IMR-90 (cell line): ENCODE results near the gene YAF2. TPM values are rescaled to one million over a fixed set of nuclear protein-coding genes. Genes with fewer than 3 reads are reported as not detected.

Source experiments
- ATAC-seq: fragments of 200-7000 bp; cut with Tn5 transposase; 2 replicates; pipeline ENCODE4 v1.9.1; 2020; ENCODE audit warnings: low read depth, mild to moderate bottlenecking, moderate library complexity
- BruUV-seq: library from RNA; stranded (reverse); fragments of 400-500 nt; replicated peaks from 2 replicates; lab custom pipeline; 2021; lab: Mats Ljungman, UMichigan
- CTCF ChIA-PET: fragments of 300-600 bp; formaldehyde crosslinking; extraction: SDS; loops from one replicate; lab custom pipeline; 2021; ENCODE audit warnings: antibody characterized with exemption; lab: Yijun Ruan, JAX
- POLR2A ChIA-PET: fragments of 300-600 bp; sonication (Branson Sonifier 250); formaldehyde crosslinking; loops from one replicate; lab custom pipeline; 2022; ENCODE audit warnings: antibody characterized with exemption; ENCODE audit not compliant: unreplicated experiment; lab: Charles Lee
- DNase-seq: peaks from one replicate; pipeline ENCODE4 v3.0.0; 2013
- H2AFZ ChIP-seq: replicated peaks from 2 replicates; pipeline ENCODE3; 2013; ENCODE audit warnings: low read length, mild to moderate bottlenecking; ENCODE audit not compliant: poor library complexity
- H2AK5ac ChIP-seq: 2 replicates; pipeline ENCODE4 v1.6.1; 2013; ENCODE audit warnings: low read depth, low read length, inconsistent platforms
- H2AK9ac ChIP-seq: replicated peaks from 2 replicates; pipeline ENCODE3; 2013; ENCODE audit warnings: mild to moderate bottlenecking, low read depth, low read length, moderate library complexity; ENCODE audit not compliant: poor library complexity
- H2BK120ac ChIP-seq: 2 replicates; pipeline ENCODE4 v1.6.1; 2013; ENCODE audit warnings: low read depth, low read length, inconsistent platforms
- H2BK15ac ChIP-seq: 3 replicates; pipeline ENCODE4 v1.6.1; 2013; ENCODE audit warnings: low read depth, low read length, inconsistent platforms
- H2BK20ac ChIP-seq: 2 replicates; pipeline ENCODE4 v1.6.1; 2013; ENCODE audit warnings: low read depth, mild to moderate bottlenecking, inconsistent platforms, low read length, moderate library complexity
- H2BK5ac ChIP-seq: 2 replicates; pipeline ENCODE4 v1.6.1; 2013; ENCODE audit warnings: mild to moderate bottlenecking, low read depth, low read length, inconsistent platforms; ENCODE audit not compliant: poor library complexity, severe bottlenecking
- H3K14ac ChIP-seq: replicated peaks from 2 replicates; pipeline ENCODE4 v1.6.1; 2013; ENCODE audit warnings: low read depth, low read length, inconsistent platforms
- H3K18ac ChIP-seq: 2 replicates; pipeline ENCODE4 v1.6.1; 2013; ENCODE audit warnings: low read depth, low read length, control low read depth
- H3K23ac ChIP-seq: 2 replicates; pipeline ENCODE4 v1.6.1; 2013; ENCODE audit warnings: low read depth, low read length, inconsistent platforms
- H3K27ac ChIP-seq: 2 replicates; pipeline ENCODE4 v1.5.1; 2013; ENCODE audit warnings: mild to moderate bottlenecking, control low read depth, low read length; ENCODE audit not compliant: insufficient read depth
- H3K27me3 ChIP-seq: 2 replicates; pipeline ENCODE4 v1.6.1; 2013; ENCODE audit warnings: low read length; ENCODE audit not compliant: control insufficient read depth, insufficient read depth
- H3K36me3 ChIP-seq: 2 replicates; pipeline ENCODE4 v1.6.1; 2013; ENCODE audit warnings: low read length, mixed read lengths; ENCODE audit not compliant: control insufficient read depth, insufficient read depth
- H3K4ac ChIP-seq: 2 replicates; pipeline ENCODE4 v1.6.1; 2013; ENCODE audit warnings: low read depth, low read length, inconsistent platforms
- H3K4me1 ChIP-seq: 2 replicates; pipeline ENCODE4 v1.6.1; 2013; ENCODE audit warnings: low read length, mixed read lengths; ENCODE audit not compliant: control insufficient read depth, insufficient read depth
- H3K4me2 ChIP-seq: 2 replicates; pipeline ENCODE4 v1.6.1; 2013; ENCODE audit warnings: low read depth, mild to moderate bottlenecking, control low read depth, low read length, moderate library complexity
- H3K4me3 ChIP-seq: 2 replicates; pipeline ENCODE4 v1.5.1; 2013; ENCODE audit warnings: low read depth, mild to moderate bottlenecking, control low read depth, low read length, moderate library complexity; ENCODE audit not compliant: insufficient read depth
- H3K56ac ChIP-seq: 2 replicates; pipeline ENCODE4 v1.6.1; 2013; ENCODE audit warnings: low read length, inconsistent platforms; ENCODE audit not compliant: insufficient read depth; ENCODE audit errors: extremely low read depth
- H3K79me1 ChIP-seq, 2 experiments: 2 replicates each; pipeline ENCODE4 v1.6.1; 2013; ENCODE audit warnings: low read length in 2 of 2, inconsistent platforms in 1 of 2, low read depth in 1 of 2
- H3K9ac ChIP-seq: 2 replicates; pipeline ENCODE4 v1.6.1; 2013; ENCODE audit warnings: low read depth, low read length, control low read depth
- H3K9me1 ChIP-seq: 2 replicates; pipeline ENCODE4 v1.6.1; 2013; ENCODE audit warnings: low read length, inconsistent platforms; ENCODE audit not compliant: insufficient read depth
- H3K9me3 ChIP-seq: 2 replicates; pipeline ENCODE4 v1.6.1; 2013; ENCODE audit warnings: low read length; ENCODE audit not compliant: control insufficient read depth, insufficient read depth
- H4K20me1 ChIP-seq: 2 replicates; pipeline ENCODE4 v1.6.1; 2013; ENCODE audit warnings: low read length, inconsistent platforms; ENCODE audit not compliant: insufficient read depth
- H4K5ac ChIP-seq: 2 replicates; pipeline ENCODE4 v1.6.1; 2013; ENCODE audit warnings: mild to moderate bottlenecking, low read depth, low read length, control low read depth
- H4K8ac ChIP-seq, 2 experiments: 2 replicates each; pipeline ENCODE4 v1.6.1; 2013; ENCODE audit warnings: low read depth in 2 of 2, low read length in 2 of 2, control low read depth in 1 of 2, inconsistent platforms in 1 of 2
- H4K91ac ChIP-seq: 2 replicates; pipeline ENCODE4 v1.6.1; 2013; ENCODE audit warnings: low read depth, low read length, inconsistent platforms; ENCODE audit not compliant: insufficient read depth
- MAFK ChIP-seq: IDR thresholded peaks from 2 replicates; pipeline ENCODE4 v1.6.1; 2012; ENCODE audit warnings: low read depth, low read length, improper control_type of control experiment
- POLR2A ChIP-seq: IDR thresholded peaks from 2 replicates; pipeline ENCODE4 v1.6.1; 2012; ENCODE audit warnings: mild to moderate bottlenecking, low read depth, low read length
- WGBS, 2 experiments: methylation state at CpG; one replicate each; pipeline versions ENCODE4 v1.1.5 to v1.1.7; 2013; ENCODE audit warnings: missing lambda C conversion rate in 2 of 2; ENCODE audit not compliant: insufficient read length in 1 of 2; ENCODE audit errors: extremely low coverage in 2 of 2; 5-methylcytosine and 5-hydroxymethylcytosine counted together
- dilution Hi-C: fragments of 300-500 bp; cut with HindIII; formaldehyde crosslinking; loops from one replicate; pipeline ENCODE4 v1.14.3; 2018; ENCODE audit warnings: low sequenced_read_pairs; ENCODE audit not compliant: unreplicated experiment
- in situ Hi-C: fragments of 300-500 bp; cut with MboI; formaldehyde crosslinking; loops from 3 replicates; pipeline ENCODE4 v1.14.3; 2019; ENCODE audit warnings: low sequenced_read_pairs, inconsistent platforms, mixed read lengths
- intact Hi-C: fragments of 100-400 bp; cut with micrococcal nuclease; formaldehyde crosslinking; loops from 2 replicates; pipeline ENCODE4 v1.10.0; 2022
- polyA plus RNA-seq, 3 experiments: library from polyadenylated mRNA; depleted of rRNA; stranded (reverse); fragments of >200 nt; gene quantifications; 2 replicates each; pipeline ENCODE4 v1.2.3, GENCODE V29; 2012; ENCODE audit warnings: low replicate concordance in 1 of 3
- total RNA-seq: library from RNA; depleted of rRNA; stranded (reverse); fragments of >200 nt; gene quantifications from 2 replicates; pipeline ENCODE4 v1.2.3, GENCODE V29; 2012

Gene YAF2
- total and polyA plus RNA-seq, 2 of the 4 experiments (the other 2 are of a cell fraction): 7.9 to 14.2 TPM

- H3K4me2 ChIP-seq: peak overlapping the region; percentile 99
- H3K27me3 ChIP-seq: no peaks in the 10 kb centered on the region
- H4K8ac ChIP-seq: peak overlapping the region in 1 of 2 experiments; percentile 0; a peak in 1 of 4 replicates
- H2AK9ac ChIP-seq: peak overlapping the region; percentile 80
- H2BK120ac ChIP-seq: no peak overlapping the region
- H3K14ac ChIP-seq: peak overlapping the region; percentile 53
- no peak overlapping the region for H4K91ac ChIP-seq
- no peak overlapping the region for H4K5ac ChIP-seq
- intact Hi-C loops: no loop called here
- H3K56ac ChIP-seq: peak overlapping the region; percentile 67; the same call in 1 of the 2 replicates
- H3K4ac ChIP-seq: peak overlapping the region; percentile 2; the same call in 1 of the 2 replicates
- peak overlapping the region; percentile 93 for H2AFZ ChIP-seq
- H2BK20ac ChIP-seq: peak overlapping the region; percentile 59; the same call in 1 of the 2 replicates
- in situ Hi-C loops: no loop called here
- H3K9ac ChIP-seq: peak overlapping the region; percentile 83
- H3K9me3 ChIP-seq: no peaks in the 10 kb centered on the region
- BruUV-seq: TSS peak; percentile 30
- no peak overlapping the region for H2BK15ac ChIP-seq
- peak overlapping the region; percentile 83 for H3K23ac ChIP-seq
- ChIA-PET CTCF (no interaction called here), POLR2A (no interaction called here)
- peaks cover 4% of the 10 kb centered on the region; the same call in 1 of the 2 replicates for H3K4me1 ChIP-seq
- dilution Hi-C loops: no loop called here
- H3K36me3 ChIP-seq: no peaks in the 10 kb centered on the region
- DNase-seq (peak; percentile 28), ATAC-seq (no peak)
- peak overlapping the region; percentile 61; the same call in 1 of the 2 replicates for H3K18ac ChIP-seq
- peaks cover 10% of the 10 kb centered on the region; the same call in 1 of the 2 replicates for H4K20me1 ChIP-seq
- no peak overlapping the region; the same call in 1 of the 2 replicates for H2AK5ac ChIP-seq
- WGBS, 2 experiments: 0% methylated on average over 5 of the region's 12 CpGs; no CpG with 5 or more reads in 1 of the 2 experiments
- no peak for TF ChIP-seq MAFK
- TF ChIP-seq POLR2A: no peak
- H3K4me3 ChIP-seq: peak overlapping the region; percentile 94
- peak overlapping the region; percentile 58 for H2BK5ac ChIP-seq
- peaks cover 14% of the 10 kb centered on the region; the same call in 1 of the 2 replicates for H3K9me1 ChIP-seq
- peak overlapping the region; percentile 74; the same call in 1 of the 2 replicates for H3K27ac ChIP-seq
- H3K79me1 ChIP-seq: peaks cover 5 to 33% of the 10 kb centered on the region in 2 experiments; a peak in 3 of 4 replicates
These were observed 94.4 kb downstream of the YAF2 start for GRCh38 chr12:42143452-42144157.
